Cardiac muscle cell (in vitro differentiated cells and primary cell): ENCODE measurements around the gene GLIPR1. TPM values are rescaled to one million over a fixed set of nuclear protein-coding genes. Genes with fewer than 3 reads are reported as not detected.

Source experiments
- DNase-seq, 2 donors: peaks; one replicate each; pipeline versions ENCODE4 v3.0.0 to v3.0.0-alpha.2; 2010 to 2017; ENCODE audit warnings: low read depth in 1 of 2, low spot score in 1 of 2
- H3K27ac ChIP-seq: fragments of 200-600 bp; sonication (generic); 2 replicates; pipeline ENCODE4 v1.5.1; 2016
- H3K27me3 ChIP-seq: fragments of 200-600 bp; sonication (generic); 2 replicates; pipeline ENCODE4 v1.6.0; 2016; ENCODE audit warnings: control low read depth
- H3K36me3 ChIP-seq: fragments of 200-600 bp; sonication (generic); 2 replicates; pipeline ENCODE4 v1.5.1; 2016; ENCODE audit warnings: control low read depth
- H3K4me1 ChIP-seq: fragments of 200-600 bp; sonication (generic); 2 replicates; pipeline ENCODE4 v1.8.1; 2017; ENCODE audit warnings: low read depth, mild to moderate bottlenecking, mixed run types
- H3K4me3 ChIP-seq: fragments of 200-600 bp; sonication (generic); 2 replicates; pipeline ENCODE4 v1.5.1; 2016; ENCODE audit warnings: mild to moderate bottlenecking
- H3K9me3 ChIP-seq: fragments of 200-600 bp; sonication (generic); 2 replicates; pipeline ENCODE4 v1.5.1; 2017; ENCODE audit warnings: low read depth, mild to moderate bottlenecking, control low read depth
- CTCF ChIP-seq: IDR thresholded peaks from 2 replicates; pipeline ENCODE4 v1.5.1; 2012; ENCODE audit warnings: low read depth, mild to moderate bottlenecking, low read length
- polyA plus RNA-seq: library from polyadenylated mRNA; unstranded; fragments of >200 nt; fragmentation: Nextera tagmentation; extraction: Ambion mirVana; gene quantifications from 2 replicates; pipeline ENCODE4 v1.2.1, GENCODE V29; 2016
- total RNA-seq: library from RNA; depleted of rRNA; stranded (reverse); fragments of >200 nt; gene quantifications from 2 replicates; pipeline ENCODE4 v1.2.3, GENCODE V29; 2016

GLIPR1 gene
- total and polyA plus RNA-seq, 2 experiments from 2014 or later: 0.03 to 0.62 TPM

GRCh38 chr12:75491169-75491568, 10.6 kb downstream of the GLIPR1 start:
- no peaks in the 10 kb centered on the region for H3K4me1 ChIP-seq
- no peaks in the 10 kb centered on the region for H3K9me3 ChIP-seq
- no peak overlapping the region for H3K4me3 ChIP-seq
- no peaks in the 10 kb centered on the region for H3K36me3 ChIP-seq
- H3K27me3 ChIP-seq: no peaks in the 10 kb centered on the region
- no peak overlapping the region for H3K27ac ChIP-seq
- no peak for DNase-seq
- TF ChIP-seq CTCF: no peak

GRCh38 chr12:75503459-75503858, 22.9 kb downstream of the GLIPR1 start:
- Histone ChIP-seq H3K9me3 (no peaks in the 10 kb centered on the region), H3K4me1 (no peaks in the 10 kb centered on the region), H3K27me3 (no peaks in the 10 kb centered on the region), H3K27ac (no peak overlapping the region), H3K4me3 (no peak overlapping the region), H3K36me3 (peaks cover 65% of the 10 kb centered on the region)
- no peak for DNase-seq
- TF ChIP-seq CTCF: no peak

- Histone ChIP-seq H3K27ac (no peak overlapping the region), H3K4me3 (no peak overlapping the region), H3K4me1 (no peaks in the 10 kb centered on the region), H3K27me3 (no peaks in the 10 kb centered on the region), H3K36me3 (peaks cover 61% of the 10 kb centered on the region), H3K9me3 (no peaks in the 10 kb centered on the region)
- DNase-seq: no peak
- TF ChIP-seq CTCF: no peak
Measured at GRCh38 chr12:75503866-75504265, 23.3 kb downstream of the GLIPR1 start.

GRCh38 chr12:75505706-75506312, 25.3 kb downstream of the GLIPR1 start:
- Histone ChIP-seq H3K36me3 (peaks cover 44% of the 10 kb centered on the region), H3K27ac (no peak overlapping the region)

GRCh38 chr12:75507086-75507485, 26.5 kb downstream of the GLIPR1 start:
- Histone ChIP-seq H3K27ac (no peak overlapping the region), H3K36me3 (peaks cover 32% of the 10 kb centered on the region), H3K27me3 (no peaks in the 10 kb centered on the region), H3K9me3 (no peaks in the 10 kb centered on the region), H3K4me1 (peaks cover 7% of the 10 kb centered on the region), H3K4me3 (no peak overlapping the region)
- DNase-seq: no peak
- no peak for TF ChIP-seq CTCF

More at GRCh38 chr12:75505706-75506312, 25.3 kb downstream of the GLIPR1 start:
- TF ChIP-seq CTCF: peak; percentile 70
- peak; percentile 8 to 55 for DNase-seq
- Histone ChIP-seq H3K27me3 (no peaks in the 10 kb centered on the region), H3K4me1 (peaks cover 7% of the 10 kb centered on the region), H3K4me3 (no peak overlapping the region), H3K9me3 (no peaks in the 10 kb centered on the region)
